HEK293 (cell line): ENCODE measurements around the gene NOVA2.
A peak's percentile ranks its signal among the peaks of the same experiment; 100 is the strongest.

Experiments
- CTCF ChIA-PET: fragments of 350-600 bp; formaldehyde crosslinking; extraction: SDS; loops from one replicate; lab custom pipeline; 2021; ENCODE audit warnings: antibody characterized with exemption; lab: Yijun Ruan, JAX
- POLR2A ChIA-PET: fragments of 300-600 bp; formaldehyde crosslinking; extraction: SDS; loops from one replicate; lab custom pipeline; 2020; ENCODE audit warnings: antibody characterized with exemption, inconsistent platforms; lab: Yijun Ruan, JAX
- H3K27ac ChIP-seq: fragments of 200-500 bp; sonication (Bioruptor generic); 2 replicates; pipeline ENCODE4 v1.5.1; 2014; ENCODE audit warnings: low read depth, low read length, control low read depth, inconsistent platforms; ENCODE audit errors: extremely low read depth
- H3K36me3 ChIP-seq, 2 experiments: fragments of 200-500 bp in 1 of 2; sonication (Bioruptor generic) in 1 of 2; 1 replicate in 1 of 2; 2 replicates in 1 of 2; pipeline ENCODE4 v1.5.1; 2014 to 2017; ENCODE audit warnings: inconsistent platforms in 2 of 2, low read length in 2 of 2; ENCODE audit not compliant: control insufficient read depth in 2 of 2, insufficient read depth in 1 of 2
- H3K4me1 ChIP-seq: fragments of 200-500 bp; sonication (Bioruptor generic); 2 replicates; pipeline ENCODE4 v1.5.1; 2014; ENCODE audit warnings: mild to moderate bottlenecking, low read length, inconsistent platforms; ENCODE audit not compliant: control insufficient read depth, insufficient read depth
- H3K4me3 ChIP-seq: 2 replicates; pipeline ENCODE4 v1.5.1; 2011; ENCODE audit warnings: low read depth, mild to moderate bottlenecking, control low read depth, low read length, moderate library complexity
- H3K9me3 ChIP-seq: fragments of 200-500 bp; sonication (Bioruptor generic); 2 replicates; pipeline ENCODE4 v1.5.1; 2014; ENCODE audit warnings: low read depth, low read length, inconsistent platforms; ENCODE audit not compliant: control insufficient read depth, insufficient read depth
- HOXA7 ChIP-seq: sonication (generic); formaldehyde crosslinking; IDR thresholded peaks from 2 replicates; pipeline ENCODE4 v1.8.1; 2022; ENCODE audit warnings: missing genetic modification reagents, borderline replicate concordance
- PRDM4 ChIP-seq: fragments of 450-650 bp; formaldehyde crosslinking; IDR thresholded peaks from 2 replicates; pipeline ENCODE4 v1.5.1; 2017; ENCODE audit warnings: missing biosample characterization, missing genetic modification characterization
- ZEB2 ChIP-seq: fragments of 450-650 bp; formaldehyde crosslinking; IDR thresholded peaks from 2 replicates; pipeline ENCODE4 v1.5.1; 2016; ENCODE audit warnings: missing biosample characterization, missing genetic modification characterization
- ZIC2 ChIP-seq: fragments of 450-650 bp; formaldehyde crosslinking; IDR thresholded peaks from 2 replicates; pipeline ENCODE4 v1.5.1; 2016; ENCODE audit warnings: missing biosample characterization, missing genetic modification characterization
- ZNF202 ChIP-seq: fragments of 450-650 bp; formaldehyde crosslinking; IDR thresholded peaks from 2 replicates; pipeline ENCODE4 v1.5.1; 2016; ENCODE audit warnings: missing biosample characterization, missing genetic modification characterization, borderline replicate concordance
- ZNF211 ChIP-seq: fragments of 450-650 bp; formaldehyde crosslinking; IDR thresholded peaks from 2 replicates; pipeline ENCODE4 v1.5.1; 2016; ENCODE audit warnings: low read depth, missing biosample characterization, missing genetic modification characterization
- ZNF341 ChIP-seq: fragments of 450-650 bp; formaldehyde crosslinking; IDR thresholded peaks from 2 replicates; pipeline ENCODE4; 2016; ENCODE audit warnings: low read depth, missing biosample characterization, missing genetic modification characterization
- ZNF560 ChIP-seq: fragments of 450-650 bp; formaldehyde crosslinking; IDR thresholded peaks from 2 replicates; pipeline ENCODE4 v1.5.1; 2017; ENCODE audit warnings: missing biosample characterization, missing genetic modification characterization, borderline replicate concordance
- TF ChIP-seq, protein P1 (sequence below): fragments of 450-650 bp; formaldehyde crosslinking; IDR thresholded peaks from 2 replicates; pipeline ENCODE4 v1.5.1; 2016; ENCODE audit warnings: missing biosample characterization, missing genetic modification characterization
- TF ChIP-seq, protein P2 (sequence below): fragments of 450-650 bp; IDR thresholded peaks from 2 replicates; pipeline ENCODE4 v1.5.1; 2018; ENCODE audit warnings: missing biosample characterization, mild to moderate bottlenecking, missing genetic modification characterization
- TF ChIP-seq, protein P3 (sequence below): fragments of 450-650 bp; formaldehyde crosslinking; IDR thresholded peaks from 2 replicates; pipeline ENCODE4 v1.5.1; 2016; ENCODE audit warnings: missing biosample characterization, missing genetic modification characterization, borderline replicate concordance
- TF ChIP-seq, protein P4 (sequence below): fragments of 450-650 bp; formaldehyde crosslinking; IDR thresholded peaks from 2 replicates; pipeline ENCODE4 v1.5.1; 2017; ENCODE audit warnings: missing biosample characterization, missing genetic modification characterization

Gene NOVA2

GRCh38 chr19:46017874-46018675 lies 44.4 kb upstream of the NOVA2 start:
- H3K9me3 ChIP-seq, result no peaks in the 10 kb centered on the region
- no peak overlapping the region for H3K27ac ChIP-seq
- H3K4me1 ChIP-seq, result no peaks in the 10 kb centered on the region; the same call in 1 of the 2 replicates
- POLR2A ChIA-PET, result interaction anchor here (1.3 to 1.6 kb wide), 2 partner anchors 115 to 201 kb away, joined by 3 to 7 read pairs; partner anchors contain the start of gene MYPOP
- no peaks in the 10 kb centered on the region; a peak in 1 of 3 replicates for H3K36me3 ChIP-seq
- TF ChIP-seq ZNF202 (tag by site-specific recombination) (no peak), ZIC2 (tag by site-specific recombination) (no peak), HOXA7 (CRISPR knock-in tag) (no peak), ZNF341 (no peak), ZNF211 (tag by site-specific recombination) (no peak), ZEB2 (tag by site-specific recombination) (no peak), ZNF560 (tag by site-specific recombination) (no peak)
- TF ChIP-seq, protein P1, sequence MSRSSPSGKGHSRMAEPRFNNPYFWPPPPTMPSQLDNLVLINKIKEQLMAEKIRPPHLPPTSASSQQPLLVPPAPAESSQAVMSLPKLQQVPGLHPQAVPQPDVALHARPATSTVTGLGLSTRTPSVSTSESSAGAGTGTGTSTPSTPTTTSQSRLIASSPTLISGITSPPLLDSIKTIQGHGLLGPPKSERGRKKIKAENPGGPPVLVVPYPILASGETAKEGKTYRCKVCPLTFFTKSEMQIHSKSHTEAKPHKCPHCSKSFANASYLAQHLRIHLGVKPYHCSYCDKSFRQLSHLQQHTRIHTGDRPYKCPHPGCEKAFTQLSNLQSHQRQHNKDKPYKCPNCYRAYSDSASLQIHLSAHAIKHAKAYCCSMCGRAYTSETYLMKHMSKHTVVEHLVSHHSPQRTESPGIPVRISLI, result no peak
- TF ChIP-seq, protein P2, sequence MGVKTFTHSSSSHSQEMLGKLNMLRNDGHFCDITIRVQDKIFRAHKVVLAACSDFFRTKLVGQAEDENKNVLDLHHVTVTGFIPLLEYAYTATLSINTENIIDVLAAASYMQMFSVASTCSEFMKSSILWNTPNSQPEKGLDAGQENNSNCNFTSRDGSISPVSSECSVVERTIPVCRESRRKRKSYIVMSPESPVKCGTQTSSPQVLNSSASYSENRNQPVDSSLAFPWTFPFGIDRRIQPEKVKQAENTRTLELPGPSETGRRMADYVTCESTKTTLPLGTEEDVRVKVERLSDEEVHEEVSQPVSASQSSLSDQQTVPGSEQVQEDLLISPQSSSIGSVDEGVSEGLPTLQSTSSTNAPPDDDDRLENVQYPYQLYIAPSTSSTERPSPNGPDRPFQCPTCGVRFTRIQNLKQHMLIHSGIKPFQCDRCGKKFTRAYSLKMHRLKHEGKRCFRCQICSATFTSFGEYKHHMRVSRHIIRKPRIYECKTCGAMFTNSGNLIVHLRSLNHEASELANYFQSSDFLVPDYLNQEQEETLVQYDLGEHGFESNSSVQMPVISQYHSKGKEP (tag by site-specific recombination), result no peak
- TF ChIP-seq, protein P3, sequence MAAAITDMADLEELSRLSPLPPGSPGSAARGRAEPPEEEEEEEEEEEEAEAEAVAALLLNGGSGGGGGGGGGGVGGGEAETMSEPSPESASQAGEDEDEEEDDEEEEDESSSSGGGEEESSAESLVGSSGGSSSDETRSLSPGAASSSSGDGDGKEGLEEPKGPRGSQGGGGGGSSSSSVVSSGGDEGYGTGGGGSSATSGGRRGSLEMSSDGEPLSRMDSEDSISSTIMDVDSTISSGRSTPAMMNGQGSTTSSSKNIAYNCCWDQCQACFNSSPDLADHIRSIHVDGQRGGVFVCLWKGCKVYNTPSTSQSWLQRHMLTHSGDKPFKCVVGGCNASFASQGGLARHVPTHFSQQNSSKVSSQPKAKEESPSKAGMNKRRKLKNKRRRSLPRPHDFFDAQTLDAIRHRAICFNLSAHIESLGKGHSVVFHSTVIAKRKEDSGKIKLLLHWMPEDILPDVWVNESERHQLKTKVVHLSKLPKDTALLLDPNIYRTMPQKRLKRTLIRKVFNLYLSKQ (tag by site-specific recombination), result no peak
- no peak overlapping the region for H3K4me3 ChIP-seq
- CTCF ChIA-PET, result interaction anchor here (0.5 to 21.8 kb wide), 16 partner anchors 8 to 498 kb away, joined by 3 to 625 read pairs (median 4); partner anchors contain the start of genes IGFL4 and SYMPK

GRCh38 chr19:46017095-46017429 lies 43.4 kb upstream of the NOVA2 start:
- no peak overlapping the region for H3K27ac ChIP-seq
- no peaks in the 10 kb centered on the region; the same call in 1 of the 2 replicates for H3K4me1 ChIP-seq
- no peaks in the 10 kb centered on the region for H3K9me3 ChIP-seq
- H3K4me3 ChIP-seq, result no peak overlapping the region
- TF ChIP-seq, protein P4, sequence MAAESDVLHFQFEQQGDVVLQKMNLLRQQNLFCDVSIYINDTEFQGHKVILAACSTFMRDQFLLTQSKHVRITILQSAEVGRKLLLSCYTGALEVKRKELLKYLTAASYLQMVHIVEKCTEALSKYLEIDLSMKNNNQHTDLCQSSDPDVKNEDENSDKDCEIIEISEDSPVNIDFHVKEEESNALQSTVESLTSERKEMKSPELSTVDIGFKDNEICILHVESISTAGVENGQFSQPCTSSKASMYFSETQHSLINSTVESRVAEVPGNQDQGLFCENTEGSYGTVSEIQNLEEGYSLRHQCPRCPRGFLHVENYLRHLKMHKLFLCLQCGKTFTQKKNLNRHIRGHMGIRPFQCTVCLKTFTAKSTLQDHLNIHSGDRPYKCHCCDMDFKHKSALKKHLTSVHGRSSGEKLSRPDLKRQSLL (tag by site-specific recombination), result peak; percentile 26; the same call in 1 of the 2 replicates
- no peak for TF ChIP-seq ZNF341
- peak; percentile 98 for TF ChIP-seq PRDM4 (tag by site-specific recombination)
- ChIA-PET POLR2A (interaction anchor here (0.9 to 1.6 kb wide), 5 partner anchors 22 to 248 kb away, joined by 3 to 7 read pairs (median 7); partner anchors contain the start of genes CCDC61 and MYPOP), CTCF (interaction anchor here (0.6 to 21.8 kb wide), 23 partner anchors 10 to 801 kb away, joined by 3 to 625 read pairs (median 4); partner anchors contain the start of genes CCDC61, IGFL4 and SYMPK)
- H3K36me3 ChIP-seq, result no peaks in the 10 kb centered on the region; a peak in 1 of 3 replicates
